ENCODE data around the gene CRYBB1. TPM values are rescaled to one million over a fixed set of nuclear protein-coding genes. Genes with fewer than 3 reads are reported as not detected.

CRYBB1 gene
- total and polyA plus RNA-seq, 2 of the 13 experiments (the other 11 are each of a cell fraction or from before 2014, with no cell fraction given), result not detected

- TF ChIP-seq ZNF281 (CRISPR knock-in tag; IDR thresholded peaks at IDR 0.05; ENCODE audit: borderline replicate concordance), result 0 out of 2 replicates have a peak, but pooled peaks have one; percentile 17
- TF ChIP-seq ZNF710 (CRISPR knock-in tag; IDR thresholded peaks at IDR 0.05; ENCODE audit: borderline replicate concordance), result no peak
- peak; percentile 53 for TF ChIP-seq ZFY (CRISPR knock-in tag; IDR thresholded peaks at IDR 0.05)
- no peak for TF ChIP-seq PAXIP1 (CRISPR knock-in tag; conservative IDR thresholded peaks at IDR 0.05)
- no peak for TF ChIP-seq ZFP90 (CRISPR knock-in tag; IDR thresholded peaks at IDR 0.05; ENCODE audit: borderline replicate concordance)
- peak; percentile 29; the same call in 1 of the 2 replicates for TF ChIP-seq POGK (CRISPR knock-in tag; conservative IDR thresholded peaks at IDR 0.05)
- TF ChIP-seq TFAP4 (IDR thresholded peaks at IDR 0.05; ENCODE audit: borderline replicate concordance, low read depth), result 0 out of 2 replicates have a peak, but pooled peaks have one; percentile 21
- no peak for TF ChIP-seq RBM39 (IDR thresholded peaks at IDR 0.05; ENCODE audit: low read depth, low read length, poor library complexity, severe bottlenecking)
- TF ChIP-seq SIN3A (IDR thresholded peaks at IDR 0.05; ENCODE audit: borderline replicate concordance, low read depth, low read length), result peak; percentile 57; the same call in 1 of the 2 replicates
- TF ChIP-seq ASH2L (IDR thresholded peaks at IDR 0.05; ENCODE audit: insufficient read length, low read depth, low read length), result peak; percentile 42
- TF ChIP-seq GTF2F1 (IDR thresholded peaks at IDR 0.05; ENCODE audit: low read length), result no peak
- TF ChIP-seq ZBTB1 (CRISPR knock-in tag; IDR thresholded peaks at IDR 0.05; ENCODE audit: borderline replicate concordance), result no peak
- TF ChIP-seq ATF7-NPFF (CRISPR knock-in tag; IDR thresholded peaks at IDR 0.05; ENCODE audit: low read depth), result peak; percentile 35; the same call in 1 of the 2 replicates
- 0 out of 2 replicates have a peak, but pooled peaks have one; percentile 40 for TF ChIP-seq ZIK1 (CRISPR knock-in tag; IDR thresholded peaks at IDR 0.05; ENCODE audit: borderline replicate concordance, low read depth)
Observed at GRCh38 chr22:26589845-26590736, 27.7 kb downstream of the CRYBB1 start, which contains the start of gene TPST2 (continued).
